ENCODE results near the gene HIVEP1. TPM values are rescaled to one million over a fixed set of nuclear protein-coding genes. Genes with fewer than 3 reads are reported as not detected.

HIVEP1 gene
- total and polyA plus RNA-seq, 7 experiments from 2014 or later: 13.2 to 86.1 (median 31.5) TPM

- Histone ChIP-seq H3K36me3 (ENCODE audit: control insufficient read depth in 2 of 3, insufficient read depth in 3 of 3, low read length in 3 of 3) (no peaks in the 10 kb centered on the region), H3K27ac (ENCODE audit: low read depth, low read length) (no peak overlapping the region), H3K27me3 (ENCODE audit: control insufficient read depth in 2 of 2, insufficient read depth in 2 of 2, low read length in 2 of 2) (no peaks in the 10 kb centered on the region), H3K9me3 (ENCODE audit: control insufficient read depth in 2 of 3, low read length in 3 of 3) (no peaks in the 10 kb centered on the region), H3K4me1 (ENCODE audit: control insufficient read depth in 2 of 2, insufficient read depth in 2 of 2, low read length in 2 of 2) (peaks cover 0 to 19% of the 10 kb centered on the region in 2 donors), H3K4me3 (ENCODE audit: low read length) (no peak overlapping the region)
- H3K9me3 Mint-ChIP-seq: no peaks in the 10 kb centered on the region
- H3K27me3 Mint-ChIP-seq: no peaks in the 10 kb centered on the region
- peak overlapping the region in 1 of 10 donors; percentile 42 for H3K4me3 Mint-ChIP-seq
- CTCF ChIA-PET: no interaction called here
- H3K4me1 Mint-ChIP-seq: peaks cover 35 to 83% (median 63%) of the 10 kb centered on the region in 7 donors
- DNase-seq (no peak), ATAC-seq (no peak)
- H3K36me3 Mint-ChIP-seq: peaks cover 0 to 25% (median 6%) of the 10 kb centered on the region in 5 donors
- peak overlapping the region in 1 of 9 donors; percentile 29 for H3K27ac Mint-ChIP-seq
- intact Hi-C loops (cut with micrococcal nuclease): no loop called here
- POLR2A ChIA-PET: no interaction called here
These were observed 70.3 kb downstream of the HIVEP1 start for GRCh38 chr6:12082368-12082767.

- H3K27ac ChIP-seq (ENCODE audit: low read depth, low read length): no peak overlapping the region
- ChIA-PET POLR2A (no interaction called here), CTCF (no interaction called here)
- no peaks in the 10 kb centered on the region for H3K27me3 ChIP-seq (ENCODE audit: control insufficient read depth in 2 of 2, insufficient read depth in 2 of 2, low read length in 2 of 2)
- H3K4me1 ChIP-seq (ENCODE audit: control insufficient read depth in 2 of 2, insufficient read depth in 2 of 2, low read length in 2 of 2): peaks cover 0 to 19% of the 10 kb centered on the region in 2 donors
- DNase-seq (no peak), ATAC-seq (no peak)
- H3K9me3 ChIP-seq (ENCODE audit: control insufficient read depth in 2 of 3, low read length in 3 of 3): no peaks in the 10 kb centered on the region
- H3K4me1 Mint-ChIP-seq: peaks cover 31 to 80% (median 62%) of the 10 kb centered on the region in 7 donors
- no peaks in the 10 kb centered on the region for H3K36me3 ChIP-seq (ENCODE audit: control insufficient read depth in 2 of 3, insufficient read depth in 3 of 3, low read length in 3 of 3)
- intact Hi-C loops (cut with micrococcal nuclease): no loop called here
- peaks cover 0 to 16% (median 0%) of the 10 kb centered on the region in 5 donors for H3K36me3 Mint-ChIP-seq
- H3K4me3 Mint-ChIP-seq: no peak overlapping the region
- H3K9me3 Mint-ChIP-seq: no peaks in the 10 kb centered on the region
- H3K4me3 ChIP-seq (ENCODE audit: low read length): no peak overlapping the region
- peak overlapping the region in 3 of 9 donors; percentile 29 to 59 (median 39) for H3K27ac Mint-ChIP-seq
- H3K27me3 Mint-ChIP-seq: no peaks in the 10 kb centered on the region
These were observed 71.2 kb downstream of the HIVEP1 start for GRCh38 chr6:12083302-12083701.

GRCh38 chr6:12083763-12084162 is 71.7 kb downstream of the HIVEP1 start:
- ChIA-PET CTCF (no interaction called here), POLR2A (no interaction called here)
- peak overlapping the region in 2 of 9 donors; percentile 4 to 63 for H3K27ac Mint-ChIP-seq
- H3K27me3 Mint-ChIP-seq: no peaks in the 10 kb centered on the region
- DNase-seq (no peak), ATAC-seq (no peak)
- Histone ChIP-seq H3K4me3 (ENCODE audit: low read length) (no peak overlapping the region), H3K27me3 (ENCODE audit: control insufficient read depth in 2 of 2, insufficient read depth in 2 of 2, low read length in 2 of 2) (no peaks in the 10 kb centered on the region), H3K36me3 (ENCODE audit: control insufficient read depth in 2 of 3, insufficient read depth in 3 of 3, low read length in 3 of 3) (no peaks in the 10 kb centered on the region), H3K27ac (ENCODE audit: low read depth, low read length) (no peak overlapping the region), H3K9me3 (ENCODE audit: control insufficient read depth in 2 of 3, low read length in 3 of 3) (no peaks in the 10 kb centered on the region), H3K4me1 (ENCODE audit: control insufficient read depth in 2 of 2, insufficient read depth in 2 of 2, low read length in 2 of 2) (peaks cover 0 to 19% of the 10 kb centered on the region in 2 donors)
- H3K4me3 Mint-ChIP-seq: no peak overlapping the region
- H3K4me1 Mint-ChIP-seq: peaks cover 34 to 85% (median 62%) of the 10 kb centered on the region in 7 donors
- H3K9me3 Mint-ChIP-seq: no peaks in the 10 kb centered on the region
- peaks cover 0 to 14% (median 0%) of the 10 kb centered on the region in 5 donors for H3K36me3 Mint-ChIP-seq
- intact Hi-C loops (cut with micrococcal nuclease): no loop called here

GRCh38 chr6:12084681-12085080 is 72.6 kb downstream of the HIVEP1 start:
- no peak for ATAC-seq
- no peaks in the 10 kb centered on the region for H3K9me3 ChIP-seq (ENCODE audit: control insufficient read depth in 2 of 3, low read length in 3 of 3)
- ChIA-PET CTCF (no interaction called here), POLR2A (interaction anchor here (0.7 kb wide), 1 partner anchor 57 kb away, joined by 5 read pairs; no protein-coding TSS in a partner anchor)
- no peaks in the 10 kb centered on the region for H3K36me3 ChIP-seq (ENCODE audit: control insufficient read depth in 2 of 3, insufficient read depth in 3 of 3, low read length in 3 of 3)
- H3K36me3 Mint-ChIP-seq: peaks cover 0 to 17% (median 5%) of the 10 kb centered on the region in 5 donors
- H3K4me1 ChIP-seq (ENCODE audit: control insufficient read depth in 2 of 2, insufficient read depth in 2 of 2, low read length in 2 of 2): peaks cover 0 to 19% of the 10 kb centered on the region in 2 donors
- H3K4me3 ChIP-seq (ENCODE audit: low read length): no peak overlapping the region
- H3K4me1 Mint-ChIP-seq: peaks cover 34 to 80% (median 61%) of the 10 kb centered on the region in 7 donors
- intact Hi-C loops (cut with micrococcal nuclease): no loop called here
- DNase-seq: no peak
- H3K27ac Mint-ChIP-seq: peak overlapping the region in 4 of 9 donors; percentile 1 to 39 (median 13)
- H3K9me3 Mint-ChIP-seq: no peaks in the 10 kb centered on the region
- no peaks in the 10 kb centered on the region for H3K27me3 Mint-ChIP-seq
- no peaks in the 10 kb centered on the region for H3K27me3 ChIP-seq (ENCODE audit: control insufficient read depth in 2 of 2, insufficient read depth in 2 of 2, low read length in 2 of 2)
- H3K27ac ChIP-seq (ENCODE audit: low read depth, low read length): no peak overlapping the region
- H3K4me3 Mint-ChIP-seq: no peak overlapping the region

GRCh38 chr6:12088531-12088930 is 76.4 kb downstream of the HIVEP1 start:
- POLR2A ChIA-PET: interaction anchor here (0.5 to 1.1 kb wide), 2 partner anchors 17 to 1394 kb away, joined by 3 read pairs; partner anchors contain the start of gene PAK1IP1
- Histone ChIP-seq H3K4me1 (ENCODE audit: control insufficient read depth in 2 of 2, insufficient read depth in 2 of 2, low read length in 2 of 2) (no peaks in the 10 kb centered on the region), H3K36me3 (ENCODE audit: control insufficient read depth in 2 of 3, insufficient read depth in 3 of 3, low read length in 3 of 3) (no peaks in the 10 kb centered on the region), H3K27ac (ENCODE audit: low read depth, low read length) (no peak overlapping the region), H3K9me3 (ENCODE audit: control insufficient read depth in 2 of 3, low read length in 3 of 3) (no peaks in the 10 kb centered on the region), H3K4me3 (ENCODE audit: low read length) (no peak overlapping the region), H3K27me3 (ENCODE audit: control insufficient read depth in 2 of 2, insufficient read depth in 2 of 2, low read length in 2 of 2) (no peaks in the 10 kb centered on the region)
- peaks cover 0 to 34% (median 26%) of the 10 kb centered on the region in 5 donors for H3K36me3 Mint-ChIP-seq
- H3K4me3 Mint-ChIP-seq: no peak overlapping the region
- H3K27me3 Mint-ChIP-seq: no peaks in the 10 kb centered on the region
- ATAC-seq (no peak), DNase-seq (no peak)
- intact Hi-C loops (cut with micrococcal nuclease): no loop called here
- H3K4me1 Mint-ChIP-seq: peaks cover 23 to 44% (median 33%) of the 10 kb centered on the region in 7 donors
- H3K9me3 Mint-ChIP-seq: peaks cover 0 to 9% (median under 1%) of the 10 kb centered on the region in 11 donors
- no peak overlapping the region for H3K27ac Mint-ChIP-seq
- CTCF ChIA-PET: interaction anchor here (1.2 to 1.6 kb wide), 2 partner anchors 10 to 13 kb away, joined by 3 read pairs; no protein-coding TSS in a partner anchor

GRCh38 chr6:12090714-12091113 is 78.6 kb downstream of the HIVEP1 start:
- Mint-ChIP-seq H3K36me3 (peaks cover 0 to 40% (median 38%) of the 10 kb centered on the region in 5 donors), H3K4me3 (no peak overlapping the region), H3K9me3 (peaks cover 0 to 9% (median 2%) of the 10 kb centered on the region in 11 donors), H3K4me1 (peaks cover 16 to 42% (median 31%) of the 10 kb centered on the region in 7 donors), H3K27me3 (no peaks in the 10 kb centered on the region), H3K27ac (peak overlapping the region in 3 of 9 donors; percentile 8 to 40 (median 9))
- intact Hi-C loops (cut with micrococcal nuclease): no loop called here
- DNase-seq: no peak
- ATAC-seq: no peak
- CTCF ChIA-PET: interaction anchor here (0.5 kb wide), 1 partner anchor 11 kb away, joined by 3 read pairs; no protein-coding TSS in a partner anchor
- no peaks in the 10 kb centered on the region for H3K9me3 ChIP-seq (ENCODE audit: control insufficient read depth in 2 of 3, low read length in 3 of 3)
- no peak overlapping the region for H3K4me3 ChIP-seq (ENCODE audit: low read length)
- no peaks in the 10 kb centered on the region for H3K4me1 ChIP-seq (ENCODE audit: control insufficient read depth in 2 of 2, insufficient read depth in 2 of 2, low read length in 2 of 2)
- POLR2A ChIA-PET: no interaction called here
- H3K27ac ChIP-seq (ENCODE audit: low read depth, low read length): no peak overlapping the region
- H3K36me3 ChIP-seq (ENCODE audit: control insufficient read depth in 2 of 3, insufficient read depth in 3 of 3, low read length in 3 of 3): no peaks in the 10 kb centered on the region
- H3K27me3 ChIP-seq (ENCODE audit: control insufficient read depth in 2 of 2, insufficient read depth in 2 of 2, low read length in 2 of 2): no peaks in the 10 kb centered on the region

GRCh38 chr6:12092762-12093161 is 80.7 kb downstream of the HIVEP1 start:
- POLR2A ChIA-PET: no interaction called here
- Mint-ChIP-seq H3K4me3 (no peak overlapping the region), H3K27me3 (no peaks in the 10 kb centered on the region), H3K27ac (no peak overlapping the region), H3K9me3 (peaks cover 0 to 9% (median 2%) of the 10 kb centered on the region in 11 donors), H3K4me1 (peaks cover 12 to 45% (median 33%) of the 10 kb centered on the region in 7 donors), H3K36me3 (peaks cover 0 to 40% (median 40%) of the 10 kb centered on the region in 5 donors)
- Histone ChIP-seq H3K4me3 (ENCODE audit: low read length) (no peak overlapping the region), H3K27me3 (ENCODE audit: control insufficient read depth in 2 of 2, insufficient read depth in 2 of 2, low read length in 2 of 2) (no peaks in the 10 kb centered on the region), H3K9me3 (ENCODE audit: control insufficient read depth in 2 of 3, low read length in 3 of 3) (no peaks in the 10 kb centered on the region), H3K27ac (ENCODE audit: low read depth, low read length) (no peak overlapping the region), H3K4me1 (ENCODE audit: control insufficient read depth in 2 of 2, insufficient read depth in 2 of 2, low read length in 2 of 2) (no peaks in the 10 kb centered on the region), H3K36me3 (ENCODE audit: control insufficient read depth in 2 of 3, insufficient read depth in 3 of 3, low read length in 3 of 3) (no peaks in the 10 kb centered on the region)
- DNase-seq: no peak
- CTCF ChIA-PET: interaction anchor here (0.6 kb wide), 1 partner anchor 17 kb away, joined by 3 read pairs; no protein-coding TSS in a partner anchor
- no peak for ATAC-seq
- intact Hi-C loops (cut with micrococcal nuclease): no loop called here
